D721Med (cell line): ENCODE results near the gene CD84.

ENCODE experiments used
- DNase-seq: peaks from one replicate; pipeline ENCODE4 v3.0.0; 2011; ENCODE audit warnings: low spot score; ENCODE audit not compliant: insufficient read length
- FAIRE-seq: peaks from 2 replicates; lab custom pipeline; 2011; peaks lifted over from hg19 to GRCh38; lab: Jason Lieb, UNC
- CTCF ChIP-seq: IDR thresholded peaks from 2 replicates; pipeline ENCODE4 v1.5.1; 2012; ENCODE audit warnings: mild to moderate bottlenecking, control low read depth; ENCODE audit not compliant: insufficient read depth; ENCODE audit errors: missing control alignments

Gene CD84

GRCh38 chr1:160619742-160620277 lies 40.5 kb upstream of the CD84 start:
- FAIRE-seq (no peak), DNase-seq (no peak)
- no peak for TF ChIP-seq CTCF

GRCh38 chr1:160618763-160619274 lies 39.5 kb upstream of the CD84 start:
- TF ChIP-seq CTCF: no peak
- no peak for FAIRE-seq
- DNase-seq: no peak

- FAIRE-seq (no peak), DNase-seq (no peak)
- TF ChIP-seq CTCF: no peak
Measured at GRCh38 chr1:160618327-160618726, 39.0 kb upstream of the CD84 start.

- no peak for DNase-seq
- no peak for TF ChIP-seq CTCF
- FAIRE-seq: no peak
Measured at GRCh38 chr1:160615660-160616059, 36.4 kb upstream of the CD84 start.

- FAIRE-seq (no peak), DNase-seq (no peak)
- no peak for TF ChIP-seq CTCF
Measured at GRCh38 chr1:160614410-160614809, 35.1 kb upstream of the CD84 start.

- no peak for DNase-seq
Measured at GRCh38 chr1:160612613-160613218, 33.4 kb upstream of the CD84 start.

More at GRCh38 chr1:160612613-160613218, 33.4 kb upstream of the CD84 start:
- TF ChIP-seq CTCF: no peak
- FAIRE-seq: no peak
